HG03565 (cell line): ENCODE results near the gene GLRX5.

Experiments used
- ATAC-seq: cut with Tn5 transposase; IDR thresholded peaks from one replicate; pipeline ENCODE4 v1.9.1; 2021; ENCODE audit warnings: mild to moderate bottlenecking, moderate library complexity; ENCODE audit not compliant: unreplicated experiment

The GLRX5 gene

GRCh38 chr14:95515596-95516552 is 19.0 kb upstream of the GLRX5 start:
- ATAC-seq = peak; percentile 67

- no peak for ATAC-seq
These were observed 18.2 kb upstream of the GLRX5 start, which contains the start of gene SYNE3 for GRCh38 chr14:95516554-95517181. Gene SYNE3 (minus strand): TSS chr14:95516650. CDS start chr14:95475821, 40,829 bp downstream.

DNA sequence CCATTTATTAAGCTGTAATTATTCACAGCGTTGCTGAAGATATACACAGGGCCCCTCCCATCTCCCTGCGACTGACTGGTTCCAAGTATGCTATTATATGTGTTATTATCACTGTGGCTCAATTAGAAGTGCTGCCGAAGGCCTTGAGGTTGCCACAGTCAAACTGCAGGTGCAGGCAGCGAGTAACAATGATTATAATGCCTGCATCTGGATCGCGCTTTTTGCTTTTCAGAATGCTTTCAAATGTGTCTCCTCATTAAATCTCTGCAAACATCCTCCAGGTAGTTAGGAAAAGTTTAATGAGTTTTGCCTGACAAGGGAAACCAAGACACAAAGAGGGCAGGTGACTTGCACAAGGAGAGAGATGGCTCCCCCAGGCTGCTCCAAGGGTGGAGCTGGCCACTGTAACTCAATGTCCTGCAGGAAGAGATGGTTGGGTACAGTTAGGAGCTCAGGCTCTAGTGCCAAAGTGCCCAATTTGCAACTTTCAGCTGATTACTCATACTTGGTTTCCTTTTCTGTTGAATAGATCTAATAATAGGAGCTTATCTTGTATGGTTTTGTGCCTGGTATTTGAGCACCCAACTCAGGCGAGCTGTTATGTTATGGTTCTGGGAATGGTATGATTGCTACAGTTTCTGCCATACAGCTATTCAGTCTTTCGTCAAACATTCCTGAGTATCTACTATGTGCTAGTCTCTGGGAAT is 16.7 kb upstream of the GLRX5 start:
- no peak for ATAC-seq

GRCh38 chr14:95519699-95520098 is 15.2 kb upstream of the GLRX5 start:
- ATAC-seq = no peak

DNA sequence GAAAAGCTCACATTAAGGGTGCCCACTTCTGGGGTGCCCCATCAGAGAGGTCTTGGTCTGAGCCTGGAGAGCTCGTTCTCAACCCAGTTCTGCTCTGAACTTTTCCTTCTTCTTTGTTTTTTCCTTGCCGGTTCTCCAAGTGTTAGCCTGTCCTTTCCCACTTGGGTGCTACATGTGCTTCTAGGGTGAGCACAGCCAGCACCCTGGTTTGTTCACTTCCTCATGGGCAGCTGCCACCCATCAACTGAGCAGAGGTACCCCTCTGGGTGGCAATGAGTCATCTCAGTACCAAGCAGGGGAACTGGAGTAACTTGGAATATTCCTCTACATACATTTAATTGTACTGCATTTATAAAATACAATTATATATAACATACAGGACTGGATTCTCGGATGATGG is 14.5 kb upstream of the GLRX5 start:
- ATAC-seq = no peak

GRCh38 chr14:95521001-95521400 is 13.8 kb upstream of the GLRX5 start:
- ATAC-seq = no peak

DNA sequence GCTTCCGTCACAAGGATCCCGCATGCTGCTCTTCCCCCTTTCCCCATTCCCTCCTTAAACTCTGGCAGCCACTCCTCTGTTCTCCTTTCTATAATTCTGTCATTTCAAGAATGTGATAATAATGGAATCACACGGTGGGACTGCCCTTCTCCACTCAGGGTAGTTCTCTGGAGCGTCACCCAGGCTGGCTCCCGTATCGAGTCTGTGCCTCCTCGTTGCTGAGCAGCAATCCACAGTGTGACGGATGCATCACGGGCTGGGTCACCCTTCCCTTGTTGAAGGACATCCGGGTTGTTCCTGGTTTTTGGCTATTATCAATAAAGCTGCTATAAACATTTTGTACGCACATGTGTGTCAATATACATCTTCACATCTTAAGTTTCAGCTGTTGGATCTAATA is 12.7 kb upstream of the GLRX5 start:
- no peak for ATAC-seq

- ATAC-seq = no peak
These were observed 12.3 kb upstream of the GLRX5 start for GRCh38 chr14:95522556-95522955.

DNA sequence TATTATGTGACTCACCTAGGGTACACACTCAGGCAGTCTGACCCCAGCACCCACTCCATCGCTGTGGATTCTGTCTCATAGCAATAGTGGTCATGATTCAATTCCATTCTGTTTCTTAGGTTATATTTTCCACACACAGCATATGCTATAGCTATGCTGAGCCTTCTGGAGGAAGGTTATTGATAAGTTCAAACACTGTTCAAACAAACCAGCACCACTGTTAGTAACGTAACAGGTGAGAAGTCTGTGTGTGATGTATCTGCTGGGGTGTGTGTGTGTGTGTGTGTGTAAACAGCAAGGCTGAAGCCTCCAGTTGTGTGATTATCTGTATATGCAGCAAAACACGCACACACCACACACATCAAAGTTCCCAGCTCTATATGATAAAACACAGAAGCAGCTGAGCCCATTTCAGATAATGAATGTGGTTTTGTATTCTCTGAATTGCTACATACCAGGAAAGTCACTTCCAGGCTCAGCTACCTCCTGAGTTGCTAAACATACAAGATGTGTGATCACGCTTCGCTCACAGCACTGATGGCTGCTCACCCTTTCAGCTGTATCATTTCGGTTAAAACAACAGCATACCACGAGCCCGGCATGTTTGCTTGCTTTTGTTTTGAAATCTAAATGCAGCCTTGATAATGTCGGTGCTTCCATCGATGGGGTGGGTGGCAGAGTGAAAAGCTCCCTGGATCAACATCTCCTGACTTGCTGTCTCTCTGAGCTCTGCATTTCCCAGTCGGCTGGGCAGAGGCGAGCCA is 11.6 kb upstream of the GLRX5 start:
- ATAC-seq = no peak

GRCh38 chr14:95523815-95524448 is 10.9 kb upstream of the GLRX5 start:
- ATAC-seq = no peak

DNA sequence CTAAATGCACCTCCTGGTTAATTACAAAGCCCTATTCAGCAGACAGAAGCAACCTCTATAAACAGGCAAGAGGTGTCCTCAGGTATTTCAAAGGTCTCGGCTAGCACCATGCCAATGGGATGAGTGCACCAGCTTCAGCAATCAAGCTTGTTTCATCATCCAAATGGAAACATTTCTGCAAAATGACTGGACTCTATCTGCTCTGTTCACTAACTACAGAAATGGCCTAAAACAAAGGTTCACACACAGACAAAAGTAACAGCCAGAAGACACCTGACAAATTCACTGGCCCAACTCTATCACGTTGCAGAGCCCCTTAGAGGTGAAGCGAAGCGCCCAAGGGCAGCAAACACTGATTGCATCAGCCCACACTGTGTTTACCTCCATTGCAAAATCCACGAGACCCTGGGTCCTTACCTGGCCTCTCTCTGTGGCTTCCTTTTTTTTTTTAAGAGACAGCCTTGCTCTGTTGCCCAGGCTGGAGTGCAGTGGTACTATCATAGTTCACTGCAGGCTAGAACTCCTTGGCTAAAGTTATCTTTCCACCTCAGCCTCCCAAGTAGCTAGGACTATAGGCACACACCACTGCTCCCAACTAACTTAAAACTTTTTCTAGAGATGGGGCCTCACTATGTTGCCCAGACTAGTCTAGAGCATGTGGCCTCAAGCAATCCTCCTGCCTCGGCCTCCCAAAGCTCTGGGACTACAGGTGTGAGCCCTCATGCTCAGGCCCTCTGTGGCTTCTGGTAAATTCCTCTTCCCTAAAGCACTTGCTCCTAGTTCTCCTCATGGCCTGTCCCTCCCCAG is 9.9 kb upstream of the GLRX5 start:
- ATAC-seq = no peak

DNA sequence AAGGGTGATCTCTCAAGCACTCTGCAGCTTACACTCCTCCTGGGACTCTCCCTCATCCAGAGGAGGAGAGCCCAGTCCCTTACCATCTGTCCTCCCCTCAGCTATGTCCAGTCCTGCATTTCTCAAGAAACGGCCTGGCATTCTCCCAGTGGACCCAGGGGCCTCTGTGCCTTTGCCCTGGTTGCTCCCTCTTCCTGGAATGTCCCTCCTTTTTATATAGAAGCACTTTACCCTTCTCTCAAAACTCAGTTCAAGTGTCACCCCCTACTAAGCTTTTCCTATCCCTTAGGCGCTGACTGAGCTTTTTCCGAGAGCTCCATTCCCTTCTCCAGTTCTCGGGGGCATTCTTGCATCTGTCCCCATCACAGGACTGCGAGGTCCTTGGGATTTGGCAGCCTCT is 8.9 kb upstream of the GLRX5 start:
- ATAC-seq = no peak

GRCh38 chr14:95526483-95527386 is 8.1 kb upstream of the GLRX5 start:
- no peak for ATAC-seq

- ATAC-seq = no peak
These were observed 7.4 kb upstream of the GLRX5 start for GRCh38 chr14:95527387-95528002.

DNA sequence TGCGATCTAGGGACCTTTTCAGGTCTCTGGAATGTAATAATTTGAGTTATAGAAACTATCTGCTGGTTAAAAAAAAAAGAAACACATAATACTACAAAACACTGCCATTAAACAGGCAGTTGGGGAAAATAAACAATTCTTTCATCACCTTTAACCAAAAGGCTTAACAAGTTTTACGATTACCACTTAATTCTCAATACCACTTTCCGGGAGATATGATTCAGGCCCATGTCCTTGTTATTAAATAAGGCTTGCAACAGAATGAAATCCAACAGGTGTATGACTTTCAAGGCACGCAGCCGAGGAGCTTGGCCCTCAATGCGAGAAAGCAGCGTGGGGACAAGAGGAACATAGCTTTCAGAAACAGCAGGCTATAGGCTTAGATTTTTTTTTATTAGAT is 5.6 kb upstream of the GLRX5 start:
- ATAC-seq = no peak

- ATAC-seq = no peak
These were observed 4.2 kb upstream of the GLRX5 start for GRCh38 chr14:95530473-95531276.

- ATAC-seq = no peak
These were observed 3.4 kb upstream of the GLRX5 start for GRCh38 chr14:95531473-95531872.
